Adrenal gland (tissue), 12 donors: ENCODE data around the gene GADD45G. TPM values are rescaled to one million over a fixed set of nuclear protein-coding genes. Genes with fewer than 3 reads are reported as not detected.
A peak's percentile ranks its signal among the peaks of the same experiment; 100 is the strongest.

Experiments
- DNase-seq, 7 donors: peaks; one replicate each; pipeline ENCODE4 v3.0.0-alpha.2; 2019 to 2020
- H3K27ac ChIP-seq, 5 donors: fragments of 200-600 bp; sonication (generic) in 4 of 5; 1 replicate in 3 of 5; 2 replicates in 2 of 5; pipeline versions ENCODE4 v1.5.1 to v1.8.0; 2016 to 2020; ENCODE audit warnings: mild to moderate bottlenecking in 1 of 5
- H3K27me3 ChIP-seq: fragments of 200-600 bp; 2 replicates; pipeline ENCODE4 v1.8.0; 2021
- H3K36me3 ChIP-seq, 2 donors: fragments of 200-600 bp; replicated peaks in 1 of 2; 1 replicate in 1 of 2; 2 replicates in 1 of 2; pipeline versions ENCODE4 v1.5.1 to v1.8.0; 2018 to 2022
- H3K4me1 ChIP-seq, 2 donors: fragments of 200-600 bp; replicated peaks in 1 of 2; 1 replicate in 1 of 2; 2 replicates in 1 of 2; pipeline versions ENCODE4 v1.5.1 to v1.8.0; 2018 to 2021
- H3K4me3 ChIP-seq, 4 donors: fragments of 200-600 bp; sonication (generic) in 3 of 4; one replicate each; pipeline ENCODE4 v1.5.1; 2016 to 2018
- H3K9me3 ChIP-seq, 3 donors: fragments of 200-600 bp; sonication (generic) in 1 of 3; replicated peaks in 1 of 3; 1 replicate in 2 of 3; 2 replicates in 1 of 3; pipeline versions ENCODE4 v1.5.1 to v1.8.0; 2016 to 2021
- POLR2A ChIP-seq, 2 donors: fragments of 450-650 bp; IDR thresholded peaks; one replicate each; pipeline ENCODE4 v1.6.1; 2017; ENCODE audit warnings: antibody characterized with exemption in 2 of 2, mild to moderate bottlenecking in 2 of 2, moderate library complexity in 1 of 2
- WGBS, 4 donors: extraction: QIAGEN DNeasy Blood & Tissue Kit in 2 of 4; methylation state at CpG; one replicate each; pipeline versions ENCODE4 v1.1.5 to v1.1.7; 2013 to 2017; 5-methylcytosine and 5-hydroxymethylcytosine counted together
- intact Hi-C, 2 donors: fragments of 100-400 bp; cut with DNase I; formaldehyde crosslinking; loops; one replicate each; pipeline versions ENCODE4 v1.14.1 to v1.15.0; 2022 to 2023
- polyA plus RNA-seq, 3 donors: library from polyadenylated mRNA; stranded (reverse); fragments of 200-250 nt in 2 of 3; fragments of 350-450 nt in 1 of 3; fragmentation: Illumina TruSeq in 1 of 3; extraction: RNeasy Lipid Tissue Mini Kit (QIAGEN cat#74804) in 1 of 3; gene quantifications; one replicate each; pipeline ENCODE4 v1.2.3, GENCODE V29; 2013 to 2014
- total RNA-seq, 9 donors: library from RNA; depleted of rRNA in 4 of 9; stranded (reverse); fragments of >200 nt in 4 of 9; fragments of 120-200 nt in 1 of 9; fragmentation: NEBNext Ultra II Directional in 1 of 9; extraction: Animal tissue kit (Norgen Biotek cat#: 25700) in 1 of 9; gene quantifications; one replicate each; pipeline versions ENCODE4 v1.1.0 to v1.2.4, GENCODE V29; 2013 to 2023
- TF ChIP-seq, protein P1 (sequence below), 6 experiments: fragments of 450-650 bp in 4 of 6; fragments of 200-600 bp in 2 of 6; sonication (generic) in 1 of 6; IDR thresholded peaks; 1 replicate in 5 of 6; 2 replicates in 1 of 6; pipeline versions ENCODE4 v1.5.1 to v1.8.0; 2016 to 2021; ENCODE audit warnings: antibody characterized with exemption in 6 of 6, mild to moderate bottlenecking in 2 of 6, moderate library complexity in 1 of 6
- donor health status: healthy with polysubstance abuse.
- donor health status: Bipolar disorder and iron deficiency.
- donor health status: DM: yes; HTN: yes; CAD: no.
- donor health status: DM: no; HTN: no; CAD: no.
- donor health status: DM: no; HTN: no; CAD: no.
- donor health status: DM: yes; HTN: yes; CAD: no.

Gene GADD45G
- total and polyA plus RNA-seq, 12 donors: 3.3 to 294 (median 93.3) TPM

DNA sequence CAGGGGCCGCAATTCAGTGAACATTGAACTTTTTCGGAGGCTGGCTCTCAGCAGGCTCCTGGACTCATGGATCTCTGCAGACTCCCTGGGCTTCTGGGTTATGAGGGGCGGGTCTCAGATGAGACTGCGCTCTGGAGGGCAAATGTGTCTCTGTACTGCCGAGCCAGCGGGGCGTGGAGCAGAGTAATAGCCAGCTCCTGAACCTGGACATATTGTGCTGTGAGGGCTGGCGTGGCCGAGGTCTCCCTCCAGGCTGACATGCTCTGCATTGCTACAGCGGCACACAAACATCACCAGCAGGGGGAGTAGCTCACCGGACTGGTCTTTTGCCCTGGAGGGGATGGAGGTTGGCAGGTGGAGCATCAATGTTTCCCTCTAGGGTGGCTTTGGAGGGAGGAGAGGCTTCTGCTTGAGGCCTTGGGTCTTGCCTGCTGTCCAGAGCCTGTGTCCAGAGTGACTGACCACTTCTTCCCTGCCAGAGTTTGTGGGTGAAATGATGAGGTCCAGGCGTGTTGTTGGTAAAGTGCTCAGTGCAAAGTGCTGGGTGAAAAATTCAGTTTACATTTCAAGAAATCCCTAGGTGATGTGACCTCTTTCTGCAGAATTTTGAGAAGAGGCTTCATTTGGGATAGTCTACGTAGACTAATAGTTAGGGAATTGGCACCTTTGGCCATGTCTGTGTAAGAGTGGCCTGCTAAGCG lies 10.9 kb upstream of the GADD45G start:
- intact Hi-C loops: no loop called here
- Histone ChIP-seq H3K36me3 (no peaks in the 10 kb centered on the region), H3K4me1 (peaks cover 4 to 9% of the 10 kb centered on the region in 2 donors), H3K27ac (no peak overlapping the region), H3K4me3 (no peak overlapping the region), H3K9me3 (no peaks in the 10 kb centered on the region), H3K27me3 (no peaks in the 10 kb centered on the region)
- WGBS, 4 donors: 57 to 69% (median 66%) methylated on average over 8 to 14 of the region's 14 CpGs
- peak in 5 of 7 donors; percentile 40 to 70 (median 67) for DNase-seq
- no peak for TF ChIP-seq POLR2A (IDR thresholded peaks at IDR 0.05)
- TF ChIP-seq, protein P1, sequence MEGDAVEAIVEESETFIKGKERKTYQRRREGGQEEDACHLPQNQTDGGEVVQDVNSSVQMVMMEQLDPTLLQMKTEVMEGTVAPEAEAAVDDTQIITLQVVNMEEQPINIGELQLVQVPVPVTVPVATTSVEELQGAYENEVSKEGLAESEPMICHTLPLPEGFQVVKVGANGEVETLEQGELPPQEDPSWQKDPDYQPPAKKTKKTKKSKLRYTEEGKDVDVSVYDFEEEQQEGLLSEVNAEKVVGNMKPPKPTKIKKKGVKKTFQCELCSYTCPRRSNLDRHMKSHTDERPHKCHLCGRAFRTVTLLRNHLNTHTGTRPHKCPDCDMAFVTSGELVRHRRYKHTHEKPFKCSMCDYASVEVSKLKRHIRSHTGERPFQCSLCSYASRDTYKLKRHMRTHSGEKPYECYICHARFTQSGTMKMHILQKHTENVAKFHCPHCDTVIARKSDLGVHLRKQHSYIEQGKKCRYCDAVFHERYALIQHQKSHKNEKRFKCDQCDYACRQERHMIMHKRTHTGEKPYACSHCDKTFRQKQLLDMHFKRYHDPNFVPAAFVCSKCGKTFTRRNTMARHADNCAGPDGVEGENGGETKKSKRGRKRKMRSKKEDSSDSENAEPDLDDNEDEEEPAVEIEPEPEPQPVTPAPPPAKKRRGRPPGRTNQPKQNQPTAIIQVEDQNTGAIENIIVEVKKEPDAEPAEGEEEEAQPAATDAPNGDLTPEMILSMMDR (IDR thresholded peaks at IDR 0.05): peak; percentile 39 to 59 (median 46)

DNA sequence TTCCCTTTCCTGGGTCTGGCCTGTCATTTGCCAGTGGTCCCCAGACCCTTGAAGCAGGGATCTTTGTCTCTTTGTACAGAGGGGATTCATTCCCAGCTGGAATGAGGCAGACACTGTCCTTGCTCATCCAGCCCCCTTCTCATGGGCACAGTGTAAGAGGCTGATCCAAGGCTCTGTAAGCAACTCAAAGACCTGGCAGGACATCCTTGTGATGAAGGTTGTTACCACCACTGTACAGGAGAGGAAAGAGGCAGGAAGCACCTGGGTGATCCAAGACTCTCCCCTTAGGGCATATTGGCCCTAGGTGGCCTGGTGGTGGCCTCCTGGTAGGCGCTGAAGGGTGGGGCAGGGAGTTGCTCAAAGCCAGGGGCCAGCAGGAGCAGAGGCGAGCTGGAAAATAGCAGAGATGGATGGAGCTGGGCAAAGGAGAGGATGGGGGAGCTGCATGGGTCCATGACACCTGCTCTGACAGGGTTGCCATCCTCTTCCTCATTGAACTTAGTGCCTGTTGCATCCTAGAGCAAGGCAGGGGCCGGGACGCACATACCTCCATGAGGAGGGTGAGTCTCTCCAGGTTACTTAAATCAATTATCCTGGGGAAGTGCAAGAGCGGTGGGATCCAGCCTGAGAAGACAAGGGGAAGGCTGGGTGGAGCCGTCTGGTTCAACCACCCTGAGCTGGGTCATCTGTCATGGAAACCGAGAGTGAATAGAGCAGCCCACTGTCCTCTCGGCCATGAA lies 9.8 kb upstream of the GADD45G start:
- no peaks in the 10 kb centered on the region for H3K27me3 ChIP-seq
- no peaks in the 10 kb centered on the region for H3K9me3 ChIP-seq
- no peaks in the 10 kb centered on the region for H3K36me3 ChIP-seq
- no peak overlapping the region for H3K4me3 ChIP-seq
- TF ChIP-seq, protein P1 (IDR thresholded peaks at IDR 0.05): no peak
- TF ChIP-seq POLR2A (IDR thresholded peaks at IDR 0.05): no peak
- intact Hi-C loops: loop anchor here in 1 of 2 donors (5.0 kb wide), 1 partner anchor 502 kb away; no protein-coding TSS in a partner anchor
- H3K4me1 ChIP-seq: peaks cover 4 to 5% of the 10 kb centered on the region in 2 donors
- 91 to 97% (median 94%) methylated on average over 8 of the region's 8 CpGs for WGBS, 4 donors
- DNase-seq: peak in 2 of 7 donors; percentile 13 to 35
- no peak overlapping the region for H3K27ac ChIP-seq

DNA sequence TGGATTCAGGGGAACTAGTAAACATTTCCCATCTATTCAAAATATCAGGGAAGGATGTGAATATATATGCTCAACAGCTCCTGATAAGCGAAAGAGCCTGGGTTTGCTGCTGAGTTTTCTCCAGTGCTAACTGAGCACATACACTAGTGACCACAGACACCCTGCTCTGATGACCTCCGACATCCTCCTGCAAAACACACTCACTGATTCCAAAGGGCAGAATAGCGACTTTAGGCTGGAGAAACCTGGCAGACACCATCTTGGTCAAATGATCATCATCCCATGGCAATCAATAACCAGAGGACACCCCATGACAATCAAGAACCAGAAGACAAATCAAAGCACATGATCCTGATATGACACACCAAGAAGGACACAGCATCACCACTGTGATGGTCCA lies 9.2 kb upstream of the GADD45G start:
- 84 to 91% (median 89%) methylated on average over 3 of the region's 3 CpGs for WGBS, 4 donors
- no peaks in the 10 kb centered on the region for H3K9me3 ChIP-seq
- peaks cover 4 to 5% of the 10 kb centered on the region in 2 donors for H3K4me1 ChIP-seq
- DNase-seq: peak in 1 of 7 donors; percentile 3
- no peak overlapping the region for H3K4me3 ChIP-seq
- TF ChIP-seq, protein P1 (IDR thresholded peaks at IDR 0.05): no peak
- no peak for TF ChIP-seq POLR2A (IDR thresholded peaks at IDR 0.05)
- no peak overlapping the region for H3K27ac ChIP-seq
- no peaks in the 10 kb centered on the region for H3K27me3 ChIP-seq
- no peaks in the 10 kb centered on the region for H3K36me3 ChIP-seq
- intact Hi-C loops: loop anchor here in 1 of 2 donors (5.0 kb wide), 1 partner anchor 502 kb away; no protein-coding TSS in a partner anchor

DNA sequence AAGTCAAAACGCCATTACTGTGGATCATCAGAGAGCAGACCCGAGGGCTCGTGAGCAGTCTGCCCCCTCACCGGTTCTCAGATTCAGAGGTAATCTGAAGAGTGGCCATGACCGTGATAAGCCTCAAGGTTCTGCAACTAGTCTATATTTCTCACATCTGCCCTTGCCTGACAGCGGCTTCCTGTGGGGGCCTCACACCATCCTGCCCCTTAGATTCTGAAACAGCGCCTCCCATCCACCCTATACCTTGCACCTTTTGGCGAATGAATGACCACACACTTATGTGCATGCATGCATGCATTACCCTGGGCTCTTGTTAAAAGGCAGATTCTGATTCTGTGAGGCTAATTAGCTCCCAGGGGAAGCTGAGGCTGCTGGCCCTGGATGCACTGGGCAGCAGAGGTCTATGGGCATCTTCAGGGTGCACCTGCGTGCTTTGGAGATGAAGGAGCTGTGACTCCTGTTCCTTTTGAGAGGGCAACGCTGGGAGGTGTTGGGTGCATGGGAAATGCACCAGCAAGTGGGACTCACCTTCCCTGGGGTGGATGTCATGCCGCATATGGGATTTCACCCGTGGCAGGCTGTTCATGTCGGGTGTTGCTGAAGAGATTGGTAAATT lies 7.8 kb upstream of the GADD45G start:
- Histone ChIP-seq H3K4me3 (no peak overlapping the region), H3K36me3 (no peaks in the 10 kb centered on the region), H3K27ac (no peak overlapping the region), H3K4me1 (no peaks in the 10 kb centered on the region), H3K9me3 (no peaks in the 10 kb centered on the region), H3K27me3 (no peaks in the 10 kb centered on the region)
- TF ChIP-seq, protein P1 (IDR thresholded peaks at IDR 0.05): no peak
- TF ChIP-seq POLR2A (IDR thresholded peaks at IDR 0.05): no peak
- peak in 2 of 7 donors; percentile 4 to 44 for DNase-seq
- 67 to 80% (median 73%) methylated on average over 7 to 13 of the region's 13 CpGs for WGBS, 4 donors
- intact Hi-C loops: loop anchor here in 1 of 2 donors (5.0 kb wide), 1 partner anchor 500 kb away; no protein-coding TSS in a partner anchor
